GM12878 (cell line): ENCODE data around the gene TSPO2.

ENCODE experiments used
- BHLHE40 ChIP-seq, 2 experiments: fragments of 450-650 bp in 1 of 2; IDR thresholded peaks; 2 replicates each; pipeline ENCODE4 v1.6.1; 2011 to 2017; ENCODE audit warnings: low read depth in 2 of 2, borderline replicate concordance in 1 of 2, improper control_type of control experiment in 1 of 2, low read length in 1 of 2, mild to moderate bottlenecking in 1 of 2
- CTCF ChIP-seq, 3 experiments: IDR thresholded peaks in 2 of 3; conservative IDR thresholded peaks in 1 of 3; 2 replicates each; pipeline ENCODE4 v1.5.1; 2011; ENCODE audit warnings: low read depth in 3 of 3, low read length in 3 of 3, mild to moderate bottlenecking in 3 of 3, control low read depth in 2 of 3, moderate library complexity in 2 of 3, inconsistent platforms in 1 of 3, mixed read lengths in 1 of 3; ENCODE audit not compliant: control insufficient read depth in 2 of 3, insufficient read depth in 1 of 3; ENCODE audit errors: extremely low read depth in 1 of 3
- ESRRA ChIP-seq: IDR thresholded peaks from 2 replicates; pipeline ENCODE4 v1.6.1; 2012; ENCODE audit warnings: mild to moderate bottlenecking, low read length, improper control_type of control experiment
- GABPA ChIP-seq: IDR thresholded peaks from 2 replicates; pipeline ENCODE4 v1.6.1; 2014; ENCODE audit warnings: antibody characterized with exemption, low read depth, mild to moderate bottlenecking, inconsistent platforms
- NR2C2 ChIP-seq: IDR thresholded peaks from 2 replicates; pipeline ENCODE4 v1.6.1; 2011; ENCODE audit warnings: borderline replicate concordance, low read depth; ENCODE audit not compliant: control insufficient read depth, insufficient read length
- TARDBP ChIP-seq: IDR thresholded peaks from 2 replicates; pipeline ENCODE4 v1.6.1; 2016; ENCODE audit warnings: borderline replicate concordance
- ZNF207 ChIP-seq: fragments of 450-650 bp; IDR thresholded peaks from 2 replicates; pipeline ENCODE4 v1.6.1; 2014; ENCODE audit warnings: antibody characterized with exemption, mild to moderate bottlenecking, borderline replicate concordance
- TF ChIP-seq, protein P1 (sequence below): IDR thresholded peaks from 2 replicates; pipeline ENCODE4 v1.6.1; 2012; ENCODE audit warnings: low read length, inconsistent platforms
- TF ChIP-seq, protein P2 (sequence below): IDR thresholded peaks from 2 replicates; pipeline ENCODE4 v1.6.1; 2012; ENCODE audit warnings: low read depth, low read length, improper control_type of control experiment
- TF ChIP-seq, protein P3 (sequence below): IDR thresholded peaks from 2 replicates; pipeline ENCODE4 v1.6.1; 2011; ENCODE audit warnings: borderline replicate concordance, low read depth, mild to moderate bottlenecking, moderate library complexity, mixed read lengths, low read length; ENCODE audit not compliant: insufficient read depth; ENCODE audit errors: extremely low read length

DNA sequence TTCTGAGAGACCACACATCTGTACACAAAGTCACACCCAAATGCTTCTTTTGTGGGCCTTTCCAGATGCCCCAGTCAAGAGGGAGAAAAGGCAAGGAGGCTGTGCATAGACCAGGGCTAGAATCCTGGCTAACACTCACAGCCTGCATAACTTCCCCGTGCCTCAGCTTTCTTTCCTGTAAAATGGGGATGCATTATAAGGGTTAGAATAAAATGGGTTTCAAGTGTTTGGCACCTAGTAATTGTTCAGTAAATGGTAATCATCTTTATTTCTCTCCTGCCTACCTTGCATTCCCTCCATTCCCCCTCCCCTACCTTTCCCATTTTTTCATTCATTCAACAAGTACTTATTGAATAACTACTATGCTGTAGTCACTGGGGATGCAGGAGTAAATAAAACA, 32.6 kb upstream of the TSPO2 start:
- TF ChIP-seq ZNF207 (no peak), GABPA (no peak), NR2C2 (no peak), BHLHE40 (IDR thresholded peaks at IDR 0.05; ENCODE audit: borderline replicate concordance in 1 of 2, low read depth in 2 of 2, low read length in 1 of 2) (no peak), CTCF (IDR thresholded peaks at IDR 0.05 in 2 of 3, conservative IDR thresholded peaks at IDR 0.05 in 1 of 3; ENCODE audit: control insufficient read depth in 2 of 3, extremely low read depth in 1 of 3, insufficient read depth in 1 of 3, low read depth in 3 of 3, low read length in 3 of 3) (no peak), TARDBP (no peak), ESRRA (no peak)
- TF ChIP-seq, protein P1, sequence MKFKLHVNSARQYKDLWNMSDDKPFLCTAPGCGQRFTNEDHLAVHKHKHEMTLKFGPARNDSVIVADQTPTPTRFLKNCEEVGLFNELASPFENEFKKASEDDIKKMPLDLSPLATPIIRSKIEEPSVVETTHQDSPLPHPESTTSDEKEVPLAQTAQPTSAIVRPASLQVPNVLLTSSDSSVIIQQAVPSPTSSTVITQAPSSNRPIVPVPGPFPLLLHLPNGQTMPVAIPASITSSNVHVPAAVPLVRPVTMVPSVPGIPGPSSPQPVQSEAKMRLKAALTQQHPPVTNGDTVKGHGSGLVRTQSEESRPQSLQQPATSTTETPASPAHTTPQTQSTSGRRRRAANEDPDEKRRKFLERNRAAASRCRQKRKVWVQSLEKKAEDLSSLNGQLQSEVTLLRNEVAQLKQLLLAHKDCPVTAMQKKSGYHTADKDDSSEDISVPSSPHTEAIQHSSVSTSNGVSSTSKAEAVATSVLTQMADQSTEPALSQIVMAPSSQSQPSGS: no peak
- TF ChIP-seq, protein P2, sequence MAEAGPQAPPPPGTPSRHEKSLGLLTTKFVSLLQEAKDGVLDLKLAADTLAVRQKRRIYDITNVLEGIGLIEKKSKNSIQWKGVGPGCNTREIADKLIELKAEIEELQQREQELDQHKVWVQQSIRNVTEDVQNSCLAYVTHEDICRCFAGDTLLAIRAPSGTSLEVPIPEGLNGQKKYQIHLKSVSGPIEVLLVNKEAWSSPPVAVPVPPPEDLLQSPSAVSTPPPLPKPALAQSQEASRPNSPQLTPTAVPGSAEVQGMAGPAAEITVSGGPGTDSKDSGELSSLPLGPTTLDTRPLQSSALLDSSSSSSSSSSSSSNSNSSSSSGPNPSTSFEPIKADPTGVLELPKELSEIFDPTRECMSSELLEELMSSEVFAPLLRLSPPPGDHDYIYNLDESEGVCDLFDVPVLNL: no peak
- TF ChIP-seq, protein P3, sequence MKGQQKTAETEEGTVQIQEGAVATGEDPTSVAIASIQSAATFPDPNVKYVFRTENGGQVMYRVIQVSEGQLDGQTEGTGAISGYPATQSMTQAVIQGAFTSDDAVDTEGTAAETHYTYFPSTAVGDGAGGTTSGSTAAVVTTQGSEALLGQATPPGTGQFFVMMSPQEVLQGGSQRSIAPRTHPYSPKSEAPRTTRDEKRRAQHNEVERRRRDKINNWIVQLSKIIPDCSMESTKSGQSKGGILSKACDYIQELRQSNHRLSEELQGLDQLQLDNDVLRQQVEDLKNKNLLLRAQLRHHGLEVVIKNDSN: no peak
